A549 treated with RU486 at 1 μM for 4 hours (cell line): Measurements from ENCODE around the gene RAD51AP1. TPM values are rescaled to one million over a fixed set of nuclear protein-coding genes. Genes with fewer than 3 reads are reported as not detected.

Experiments
- total RNA-seq: library from RNA; stranded (reverse); fragments of 200-300 nt; extraction: Qiagen RNA extraction; gene quantifications from 5 replicates; pipeline ENCODE4 v1.2.3, GENCODE V29; 2022; ENCODE audit warnings: low read depth

The RAD51AP1 gene
- total RNA-seq, result 11.2 to 26.9 TPM (median 18.7 TPM) in 5 replicates

GRCh38 chr12:4538207-4539160 lies at the start of gene RAD51AP1:
TSS of gene RAD51AP1 (plus strand) at chr12:4538890. CDS start at chr12:4538940, 50 bp downstream.

GRCh38 chr12:4562034-4562657 lies 23.5 kb downstream of the RAD51AP1 start, which contains the start of gene DYRK4:
TSS of gene DYRK4 (plus strand) at chr12:4562208. CDS start at chr12:4562246, 38 bp downstream.

Other genes with a start within 250 kb of the RAD51AP1 start
- gene TIGAR, start 217.7 kb upstream of the RAD51AP1 start, total RNA-seq, result 37.8 to 45.0 TPM (median 42.1 TPM) in 5 replicates
- not detected in 5 replicates for gene FGF23, start 159.2 kb upstream of the RAD51AP1 start, total RNA-seq
- gene FGF6, start 93.1 kb upstream of the RAD51AP1 start, total RNA-seq, result not detected in 5 replicates
- 40.7 to 57.4 TPM (median 44.6 TPM) in 5 replicates for gene DYRK4, start 23.3 kb downstream of the RAD51AP1 start, total RNA-seq
- gene AKAP3, start 110.2 kb downstream of the RAD51AP1 start, total RNA-seq, result 0.03 to 0.41 TPM (median 0.29 TPM) in 4 of 5 replicates, not detected in the other
- gene NDUFA9, start 110.2 kb downstream of the RAD51AP1 start, total RNA-seq, result 107 to 119 TPM (median 110 TPM) in 5 replicates
- not detected in 5 replicates for gene GALNT8, start 181.5 kb downstream of the RAD51AP1 start, total RNA-seq